ENCODE results near the gene KRT4.
"Not testable (repeated sequence)": the region's sequence is repeated elsewhere in the genome, so short reads cannot be mapped to it uniquely, and the experiment has no call there.

The KRT4 gene

GRCh38 chr12:52806821-52807543 is 6.9 kb downstream of the KRT4 start:
- DNase-seq = no peak

- DNase-seq = no peak
Measured at GRCh38 chr12:52806169-52806811, 7.6 kb downstream of the KRT4 start.

DNA sequence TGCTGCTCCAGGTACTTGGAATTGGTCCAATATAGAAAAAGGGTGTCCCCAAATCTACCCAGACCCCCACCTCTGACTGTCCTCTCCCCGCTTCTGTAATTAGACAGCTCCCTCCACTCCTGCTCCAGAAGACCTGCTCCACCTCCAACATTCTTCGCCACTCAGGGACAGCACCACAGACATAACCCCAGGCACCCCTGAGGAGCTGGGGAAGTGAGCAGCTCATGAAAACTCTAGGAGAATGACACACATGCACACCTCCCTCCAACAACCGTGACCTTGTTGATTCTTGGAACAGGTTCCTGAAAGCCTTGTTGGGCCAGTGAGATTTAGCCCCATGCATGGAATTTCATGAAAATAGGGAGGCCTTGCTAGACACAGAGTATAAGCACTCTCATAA is 8.2 kb downstream of the KRT4 start:
- no peak for DNase-seq

GRCh38 chr12:52805000-52805399 is 8.9 kb downstream of the KRT4 start:
- DNase-seq = no peak

DNA sequence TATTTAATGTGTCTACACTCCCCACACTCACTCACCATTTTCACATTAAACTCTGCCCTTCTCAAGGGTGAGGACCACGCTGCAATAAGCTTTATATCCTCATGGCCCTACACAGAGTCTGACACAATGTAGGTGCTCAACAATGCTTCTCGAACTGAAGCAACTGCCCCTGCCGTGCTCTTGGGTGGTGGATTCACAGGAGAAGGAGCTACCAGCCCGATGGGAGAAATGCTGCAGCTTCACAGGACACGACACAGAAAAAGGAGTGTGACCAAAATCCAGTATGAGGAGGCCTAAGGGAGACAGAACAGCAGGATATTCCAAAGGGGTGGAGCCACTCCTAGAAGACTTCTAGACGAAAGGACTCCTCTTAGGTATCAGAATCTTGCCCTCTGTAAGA is 11.5 kb downstream of the KRT4 start:
- DNase-seq = no peak

GRCh38 chr12:52801773-52802172 is 12.1 kb downstream of the KRT4 start:
- DNase-seq = no peak

DNA sequence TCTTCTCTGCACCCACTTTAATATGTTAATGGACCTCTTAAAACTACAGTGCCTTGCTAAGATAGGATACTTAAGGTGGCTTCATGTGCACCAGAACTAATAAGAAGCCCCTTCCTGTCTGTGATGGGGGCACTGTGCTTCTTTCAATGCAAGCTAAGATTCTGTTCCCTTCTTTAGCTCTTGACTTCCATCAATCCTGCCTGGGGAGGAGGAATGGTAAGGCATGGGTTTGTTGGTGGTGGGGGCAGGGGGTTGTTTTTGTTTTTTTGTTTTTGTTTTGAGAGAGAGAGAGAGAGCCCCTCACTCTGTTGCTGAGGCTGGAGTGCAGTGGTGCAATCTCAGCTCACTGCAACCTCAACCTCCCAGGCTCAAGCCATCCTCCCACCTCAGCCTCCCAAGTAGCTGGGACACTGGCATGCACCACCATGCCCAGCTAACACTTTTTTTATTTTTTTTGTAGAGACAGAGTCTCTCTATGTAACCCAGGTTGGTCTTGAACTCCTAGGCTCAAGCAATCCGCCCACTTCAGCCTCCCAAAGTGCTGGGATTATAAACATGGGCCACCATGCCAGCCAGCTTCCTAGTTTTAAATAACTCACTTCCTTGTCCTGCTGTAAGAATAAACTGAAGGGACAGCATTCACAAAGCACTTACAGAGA is 13.5 kb downstream of the KRT4 start:
- no peak for DNase-seq

- DNase-seq = no peak
Measured at GRCh38 chr12:52799505-52800211, 14.3 kb downstream of the KRT4 start.

DNA sequence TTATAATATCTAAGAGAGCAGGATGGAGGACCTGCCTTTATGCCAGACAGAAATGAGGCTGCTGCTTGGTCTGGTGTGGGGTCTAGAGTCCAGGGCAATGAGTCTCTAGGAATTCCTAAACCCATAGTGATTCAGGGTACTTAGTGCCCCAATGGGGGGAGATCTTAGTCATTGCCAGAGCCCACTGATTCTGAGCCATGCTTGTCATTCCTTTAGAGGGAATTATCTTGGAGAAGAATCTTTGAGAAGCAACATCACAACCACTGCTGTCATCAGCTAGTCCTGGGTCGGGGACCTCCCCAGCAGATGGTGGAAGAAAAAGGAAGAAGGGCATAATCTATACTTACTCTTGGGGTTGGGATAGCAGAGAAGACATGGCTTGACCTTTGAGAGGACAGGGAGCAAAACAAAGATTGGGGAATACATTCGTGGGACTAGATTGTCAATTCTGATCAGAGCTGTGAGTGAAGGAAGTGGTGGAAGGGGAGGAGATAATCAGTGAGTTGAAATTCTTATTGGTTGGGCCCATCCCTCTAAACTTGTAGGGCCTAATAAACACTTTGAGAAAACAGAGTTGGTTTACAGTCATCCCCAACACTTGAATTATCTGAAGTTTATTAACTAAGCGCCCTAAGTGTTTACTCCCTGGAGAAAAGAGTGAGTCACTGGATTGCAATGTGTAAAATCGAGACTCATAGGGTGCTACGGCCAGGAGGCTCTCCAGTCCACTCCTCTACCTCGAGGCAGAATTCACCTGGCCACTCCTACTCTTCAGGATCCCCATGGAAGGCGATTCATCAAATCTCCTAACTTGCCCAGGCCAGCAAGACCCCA is 15.0 kb downstream of the KRT4 start:
- DNase-seq = no peak

DNA sequence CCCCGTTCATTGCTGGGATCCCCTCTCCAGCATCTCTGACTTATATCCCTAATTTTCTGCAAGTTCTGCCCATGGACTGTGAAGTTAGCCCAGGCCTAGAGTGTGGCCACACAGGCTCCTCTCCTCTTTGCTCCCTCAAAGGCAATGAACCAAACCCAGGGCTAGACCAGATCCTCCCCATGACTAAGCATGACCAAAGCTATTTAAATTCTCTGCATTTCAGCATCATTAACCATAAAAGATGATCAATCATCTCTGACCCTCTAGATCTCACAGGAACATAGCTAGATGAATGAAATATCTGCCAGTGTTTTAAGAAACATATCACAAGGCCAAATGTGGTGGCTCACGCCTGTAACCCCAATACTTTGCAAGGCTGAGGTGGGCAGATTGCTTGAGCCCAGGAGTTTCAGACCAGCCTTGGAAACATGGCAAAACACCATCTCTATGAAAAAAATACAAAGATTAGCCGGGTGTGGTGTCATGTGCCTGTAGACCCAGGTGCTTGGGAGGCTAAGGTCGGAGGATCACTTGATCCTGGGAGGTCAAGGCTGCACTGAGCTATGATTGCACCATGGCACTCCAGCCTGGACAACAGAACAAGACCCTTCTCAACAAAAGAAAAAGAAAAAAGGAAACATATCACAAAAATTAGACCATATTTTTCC is 15.8 kb downstream of the KRT4 start:
- DNase-seq = no peak

DNA sequence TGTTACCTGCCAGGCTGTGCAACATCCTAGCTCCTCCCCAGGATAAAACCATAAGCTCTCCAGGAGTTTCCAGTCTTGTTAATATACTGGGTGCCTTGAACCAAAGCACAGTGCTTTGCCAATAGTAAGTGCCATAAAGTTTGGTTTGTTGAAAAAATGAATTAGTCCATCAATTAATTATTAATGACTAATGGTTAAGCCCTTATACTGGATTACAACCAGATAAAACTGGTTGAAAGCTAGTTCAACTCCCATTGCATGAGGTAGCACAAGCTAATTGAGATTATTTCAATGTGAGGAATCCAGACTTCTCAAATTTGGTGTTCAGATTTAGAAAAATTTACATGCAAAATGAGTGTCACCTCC is 16.4 kb downstream of the KRT4 start:
- no peak for DNase-seq

DNA sequence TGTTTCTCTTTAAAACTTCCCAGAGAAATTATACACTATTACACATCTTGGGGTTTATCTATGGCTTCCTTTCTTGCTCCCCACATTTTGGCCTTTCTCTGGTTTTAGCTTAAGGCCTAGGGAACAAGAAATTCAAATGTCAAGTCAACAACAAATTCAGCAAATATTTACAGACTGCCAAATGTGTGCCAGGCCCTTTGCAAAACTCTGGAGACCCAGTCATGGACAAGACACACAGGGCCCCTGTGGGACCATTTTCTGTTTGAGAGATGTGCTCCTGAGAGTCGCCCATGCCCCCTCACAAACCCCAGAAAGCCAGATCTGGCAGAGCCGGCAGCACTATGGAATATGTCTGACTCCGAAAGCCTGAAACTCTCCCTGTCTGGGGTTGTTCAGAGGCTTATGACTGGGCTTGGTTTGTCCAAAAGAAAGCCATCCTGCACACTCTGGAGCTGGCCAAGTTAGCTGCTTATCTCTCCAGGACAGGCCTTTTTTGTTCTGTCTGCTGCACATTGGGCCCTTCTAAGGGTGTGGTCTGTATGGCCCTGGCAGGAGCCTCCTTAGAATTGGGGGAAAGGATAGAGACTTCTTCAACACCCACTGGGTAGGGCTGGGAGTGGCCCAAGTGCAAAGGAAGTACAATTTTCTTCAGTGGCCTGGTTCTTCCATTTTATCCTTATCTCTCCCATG is 16.9 kb downstream of the KRT4 start:
- no peak for DNase-seq

GRCh38 chr12:52796429-52796794 is 17.5 kb downstream of the KRT4 start:
- no peak for DNase-seq

DNA sequence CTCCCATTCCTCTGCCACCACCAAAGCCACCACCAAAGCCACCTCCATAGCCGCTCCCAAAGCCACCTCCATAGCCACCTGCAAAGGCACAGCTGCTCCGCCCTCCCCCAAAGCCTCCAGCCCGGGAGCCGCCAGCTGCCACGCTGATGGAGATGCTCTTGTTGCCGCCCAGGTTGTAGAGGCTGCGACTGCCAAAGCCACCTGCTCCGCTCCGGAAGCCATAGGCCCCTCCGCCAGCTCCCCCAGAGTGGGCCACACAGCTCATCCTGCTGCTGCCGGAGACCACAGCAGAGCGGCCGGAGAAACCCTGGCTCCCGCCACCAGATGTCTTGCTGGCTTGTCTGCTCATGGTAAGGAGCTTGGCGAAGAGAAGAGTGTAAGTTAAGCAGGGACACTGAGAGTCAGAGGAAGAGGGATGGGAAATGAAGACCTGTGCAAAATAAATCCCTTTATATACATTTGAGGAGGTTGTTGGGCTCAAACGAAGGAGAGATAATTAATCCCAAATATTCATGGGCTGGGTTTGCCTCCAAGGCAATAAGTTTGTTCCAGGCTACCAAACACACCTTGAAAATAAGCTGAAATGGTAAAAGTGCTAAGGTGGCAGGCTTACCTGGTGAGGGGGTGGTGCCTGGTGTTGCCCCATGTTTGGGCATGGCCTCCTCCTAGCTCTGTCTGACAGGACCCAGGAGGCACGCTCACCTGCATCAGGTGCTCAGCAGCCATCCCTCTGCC is 18.1 kb downstream of the KRT4 start, which contains the start of gene KRT3:
TSS of gene KRT3 (minus strand) at position 424 of the 735 bp plus-strand sequence. CDS start at position 349, 75 bp downstream.
- DNase-seq = no peak

DNA sequence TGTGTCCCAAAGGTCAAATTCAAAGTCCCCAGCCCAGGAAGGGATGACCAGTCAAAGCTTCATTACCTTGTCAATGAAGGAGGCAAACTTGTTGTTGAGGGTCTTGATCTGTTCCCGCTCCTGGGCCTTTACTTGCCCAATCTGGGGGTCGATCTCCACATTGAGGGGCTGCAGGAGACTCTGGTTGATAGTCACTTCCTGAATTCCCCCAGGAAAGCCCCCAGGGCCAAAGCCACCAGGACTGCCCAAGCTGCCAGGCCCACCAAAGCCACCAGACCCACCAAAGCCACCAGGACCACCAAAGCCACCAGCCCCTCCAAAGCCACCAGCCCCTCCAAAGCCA is 18.6 kb downstream of the KRT4 start:
- DNase-seq = not testable (repeated sequence)

GRCh38 chr12:52794479-52795331 is 19.2 kb downstream of the KRT4 start:
- DNase-seq = no peak

- no peak for DNase-seq
Measured at GRCh38 chr12:52792185-52793029, 21.5 kb downstream of the KRT4 start.

- DNase-seq = no peak
Measured at GRCh38 chr12:52791271-52792184, 22.4 kb downstream of the KRT4 start.
